HG02885 (cell line): ENCODE data around the gene ABCC4.

Experiments
- ATAC-seq: cut with Tn5 transposase; IDR thresholded peaks from one replicate; pipeline ENCODE4 v1.9.1; 2021; ENCODE audit warnings: mild to moderate bottlenecking; ENCODE audit not compliant: unreplicated experiment, poor library complexity

ABCC4 gene

GRCh38 chr13:95128045-95128643, 173.1 kb downstream of the ABCC4 start:
- no peak for ATAC-seq

GRCh38 chr13:95124959-95125358, 176.3 kb downstream of the ABCC4 start:
- ATAC-seq, result no peak

- ATAC-seq, result no peak
These were observed 177.5 kb downstream of the ABCC4 start for GRCh38 chr13:95123726-95124125.

DNA sequence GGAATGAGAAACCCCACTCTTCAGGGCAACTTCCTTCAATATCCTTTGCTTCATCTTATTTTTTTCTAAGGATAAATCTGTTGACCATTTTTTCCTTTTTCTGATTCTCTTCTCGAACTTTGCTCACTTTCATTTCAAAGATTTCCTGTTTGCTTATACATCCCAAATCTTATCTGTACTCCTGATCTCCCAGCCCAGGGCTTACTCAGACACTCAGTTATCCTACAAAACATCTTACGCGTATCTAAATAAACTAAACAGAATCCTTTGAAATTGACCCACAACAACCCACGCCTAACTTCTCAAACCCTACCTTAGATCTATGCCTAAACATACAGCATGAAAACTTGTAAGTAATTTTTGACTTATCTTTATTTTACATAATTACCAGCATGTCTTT, 179.2 kb downstream of the ABCC4 start:
- no peak for ATAC-seq

- ATAC-seq, result no peak
These were observed 179.7 kb downstream of the ABCC4 start for GRCh38 chr13:95121516-95121915.

DNA sequence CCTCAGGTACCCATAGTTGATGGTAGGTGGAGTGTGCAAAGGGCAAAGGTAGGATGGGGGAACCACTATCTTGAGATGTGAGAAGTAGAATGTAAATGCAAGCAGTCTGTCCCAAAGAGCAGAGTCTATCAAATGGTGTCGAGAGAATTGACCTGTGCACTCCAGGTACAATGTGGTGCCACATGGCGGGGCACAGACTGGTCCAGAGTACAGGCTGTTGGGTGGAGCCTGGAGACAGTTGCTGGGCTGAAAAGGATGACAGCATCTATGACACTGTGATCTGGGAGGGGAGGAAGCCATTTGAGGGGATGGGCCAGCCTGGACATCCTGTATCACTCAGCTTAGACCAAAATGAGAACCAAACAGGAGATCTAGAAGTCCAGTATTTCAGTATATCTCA, 180.6 kb downstream of the ABCC4 start:
- ATAC-seq, result no peak

DNA sequence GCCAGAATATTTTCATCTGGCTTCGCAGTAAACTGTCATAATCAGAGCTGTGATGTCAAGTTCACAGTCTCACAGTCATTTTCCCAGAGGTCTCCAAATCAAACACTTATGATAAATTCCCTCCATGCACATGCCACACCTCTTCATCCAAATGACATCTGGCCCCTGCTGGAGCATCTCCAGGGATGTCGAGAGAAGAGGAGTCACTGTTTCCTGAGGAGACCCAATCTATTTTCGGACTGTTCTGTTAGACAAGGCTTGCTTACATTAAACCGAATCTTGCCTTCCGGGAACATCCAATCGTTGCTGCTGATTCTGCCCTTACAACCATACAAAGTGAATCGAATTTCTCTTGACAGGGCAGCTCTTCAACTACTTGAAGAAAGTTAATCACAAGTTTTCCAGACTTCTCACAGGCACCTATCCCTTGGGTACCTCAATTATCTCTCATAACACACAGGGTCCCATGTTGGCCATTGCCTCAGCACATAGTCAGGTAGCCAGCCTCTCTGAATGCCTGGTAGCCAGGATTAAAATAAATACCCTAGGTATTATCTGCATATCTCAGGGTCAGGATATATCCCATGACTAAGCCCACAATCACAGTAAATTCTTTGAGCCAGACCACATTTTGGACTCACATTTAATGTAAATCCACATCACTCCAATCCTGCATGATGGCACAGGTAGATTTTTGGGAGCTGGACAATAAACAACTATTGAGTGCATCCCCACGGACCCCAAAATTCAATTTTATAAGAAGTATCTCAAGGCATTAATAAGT, 182.5 kb downstream of the ABCC4 start:
- ATAC-seq, result no peak

- ATAC-seq, result no peak
These were observed 184.2 kb downstream of the ABCC4 start for GRCh38 chr13:95117092-95117491.

GRCh38 chr13:95115525-95115924, 185.7 kb downstream of the ABCC4 start:
- no peak for ATAC-seq

- ATAC-seq, result no peak
These were observed 187.7 kb downstream of the ABCC4 start for GRCh38 chr13:95113601-95114000.

DNA sequence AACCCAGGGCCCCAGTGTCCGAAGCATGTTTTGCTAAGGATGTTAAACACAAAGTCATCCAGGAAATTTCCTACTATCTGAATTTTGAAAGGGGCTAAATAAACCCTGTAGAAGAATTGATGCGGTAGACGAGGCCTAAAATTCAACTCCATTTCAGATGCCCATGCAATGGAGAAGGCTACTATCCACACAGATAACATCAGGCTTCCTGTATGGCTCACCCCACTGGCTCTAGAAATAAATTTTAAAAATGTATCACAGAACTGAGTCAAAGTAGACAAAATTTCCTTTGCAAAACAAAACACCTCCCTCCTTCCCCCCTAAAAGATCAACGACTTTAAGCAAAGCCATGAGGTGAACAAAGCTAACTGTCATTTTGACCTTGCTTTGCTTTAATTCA, 188.4 kb downstream of the ABCC4 start:
- ATAC-seq, result no peak

- ATAC-seq, result no peak
These were observed 189.6 kb downstream of the ABCC4 start for GRCh38 chr13:95111608-95112007.

GRCh38 chr13:95106562-95106961, 194.7 kb downstream of the ABCC4 start:
- no peak for ATAC-seq

DNA sequence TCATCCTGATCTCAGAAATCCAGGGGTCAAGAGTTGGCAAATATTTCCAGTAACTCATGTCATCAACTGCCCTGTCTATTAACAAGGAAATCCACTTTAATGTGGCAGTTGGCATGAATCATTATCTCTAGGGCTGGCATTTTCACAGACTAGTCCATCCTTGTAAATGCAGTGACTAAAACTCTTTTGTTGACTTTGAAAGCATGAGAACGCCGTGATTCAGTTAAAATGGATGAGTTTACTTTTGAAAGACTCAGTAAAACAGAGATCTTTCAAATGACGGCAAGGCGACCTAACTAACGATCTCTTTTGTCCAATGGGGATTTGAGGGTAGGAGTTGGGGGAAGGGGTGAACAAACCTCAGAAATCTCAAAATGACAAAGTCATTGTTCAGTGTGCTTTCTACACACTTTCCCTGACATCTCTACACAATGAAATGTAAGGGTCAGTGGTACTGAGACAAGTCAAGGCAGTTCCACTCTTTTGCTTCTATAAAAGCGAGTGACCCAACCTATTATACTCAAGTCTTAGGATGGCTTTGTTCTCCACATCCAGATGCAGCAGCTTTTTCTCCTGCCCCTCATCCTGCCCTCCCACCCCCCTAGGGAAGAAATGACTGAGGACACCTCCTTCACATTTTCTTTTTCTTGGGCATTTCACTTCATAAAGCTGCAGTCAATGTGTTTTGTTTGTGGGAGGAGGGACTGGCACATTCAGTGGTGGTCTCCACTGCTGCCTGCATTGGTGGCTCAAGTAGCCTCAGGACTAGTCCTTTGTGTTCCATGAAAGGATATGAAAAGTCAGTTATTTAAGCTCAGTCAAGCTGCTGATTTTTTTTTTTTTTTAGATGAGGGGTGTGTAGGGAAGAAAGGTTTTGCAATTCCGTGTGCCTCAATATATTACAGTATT, 200.5 kb downstream of the ABCC4 start:
- peak; percentile 44 for ATAC-seq

DNA sequence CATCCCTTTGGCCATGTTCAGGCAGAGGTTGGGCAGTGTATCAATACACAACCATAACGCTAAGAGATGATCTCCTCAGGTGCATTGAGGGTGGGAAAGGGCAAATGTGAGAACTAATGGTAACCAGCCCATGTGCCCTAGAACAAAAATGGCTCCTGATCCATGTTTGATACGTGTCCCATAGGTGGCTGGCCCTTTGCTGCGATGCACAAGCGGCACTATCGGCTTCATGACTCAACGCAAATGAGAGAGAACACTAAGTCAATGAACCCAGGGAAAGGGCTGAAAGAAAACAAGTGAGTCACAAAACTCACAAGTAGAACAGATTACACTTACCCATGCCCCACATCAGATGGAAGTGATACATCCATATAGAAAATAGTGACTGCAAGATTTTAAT, 201.7 kb downstream of the ABCC4 start:
- ATAC-seq, result no peak

DNA sequence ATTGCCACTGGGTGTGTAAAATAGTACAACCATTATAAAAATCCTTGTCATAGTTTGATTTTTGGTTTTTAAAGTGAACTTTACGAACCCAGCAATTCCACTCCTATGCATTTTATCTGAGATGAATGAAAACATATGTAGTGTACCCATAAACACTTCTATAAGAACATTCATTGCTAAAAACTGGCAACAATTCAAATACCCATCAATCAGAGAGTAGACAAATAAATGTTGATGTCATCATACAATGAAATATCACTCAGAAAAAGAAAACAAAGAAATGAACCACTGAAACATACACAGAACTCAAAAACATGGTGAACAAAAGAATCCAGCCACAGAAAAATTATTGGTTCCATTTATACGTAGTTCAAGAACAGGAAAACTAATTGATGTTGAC, 202.3 kb downstream of the ABCC4 start:
- no peak for ATAC-seq

GRCh38 chr13:95091755-95092154, 209.5 kb downstream of the ABCC4 start:
- ATAC-seq, result no peak

DNA sequence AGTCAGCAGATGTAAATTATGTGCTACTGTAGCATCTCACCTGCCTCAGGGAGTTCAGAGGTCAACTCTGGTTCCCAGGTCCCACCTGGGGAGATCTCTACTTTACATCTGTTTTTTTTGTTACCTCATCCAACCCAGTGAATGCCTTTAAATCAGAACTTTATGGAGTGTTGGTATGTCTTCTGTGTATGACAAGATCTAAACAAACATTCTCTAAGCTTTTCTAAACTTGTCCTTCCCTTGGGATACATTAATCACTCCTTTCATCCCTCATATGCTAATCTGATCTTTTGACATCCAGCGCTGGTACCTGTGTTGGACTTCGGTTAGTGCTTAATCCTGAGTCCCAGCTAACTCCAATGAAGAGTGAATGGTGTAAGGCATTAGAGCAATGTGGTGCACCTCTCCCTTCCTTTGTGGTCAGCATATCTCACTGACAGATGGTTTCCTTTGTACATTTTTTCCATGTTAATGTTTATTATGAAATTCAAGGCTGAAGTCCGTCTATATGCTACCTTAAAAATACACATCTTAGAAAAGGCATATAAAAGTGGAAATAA, 213.4 kb downstream of the ABCC4 start:
- ATAC-seq, result no peak

DNA sequence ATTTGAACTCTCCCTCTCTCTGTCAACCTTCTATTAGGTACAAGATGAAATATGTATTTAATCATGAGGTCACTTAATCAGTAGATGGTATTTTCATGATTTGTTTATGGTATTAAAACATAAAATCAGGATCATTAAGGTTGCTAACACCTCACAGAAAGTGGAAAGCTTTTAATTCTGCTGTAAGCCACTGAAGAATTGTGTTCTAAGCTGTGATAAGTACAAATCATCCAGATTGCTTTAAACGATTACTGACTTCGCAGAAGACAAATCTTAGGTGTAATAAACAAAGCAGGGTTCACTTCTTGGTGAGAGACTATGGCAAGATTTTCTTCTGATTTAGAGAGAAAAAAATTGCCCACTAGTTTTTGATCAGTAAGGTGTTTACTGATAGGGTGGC, 214.5 kb downstream of the ABCC4 start:
- no peak for ATAC-seq

DNA sequence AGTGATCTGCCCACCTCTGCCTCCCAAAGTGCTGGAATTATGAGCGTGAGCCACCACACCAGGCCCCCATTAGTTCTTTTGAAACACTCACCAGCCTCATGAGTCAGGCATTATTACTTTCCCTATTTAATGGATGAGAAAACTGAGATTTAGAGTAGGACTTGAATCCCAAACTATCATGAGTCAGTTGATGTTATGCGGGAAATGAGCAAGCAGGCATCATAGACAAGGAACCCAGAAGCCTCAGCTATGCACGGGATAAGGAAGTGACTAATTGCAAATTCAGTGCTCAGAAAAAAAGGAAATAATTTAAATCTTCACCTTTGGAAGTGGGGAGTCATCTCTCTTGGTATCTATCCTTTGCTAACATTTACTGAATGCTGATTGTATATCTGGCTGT, 217.5 kb downstream of the ABCC4 start:
- ATAC-seq, result no peak

GRCh38 chr13:95083066-95083465, 218.2 kb downstream of the ABCC4 start:
- ATAC-seq, result no peak
